ENCODE measurements around the gene TPPP3.
"Not testable (repeated sequence)": the region's sequence is repeated elsewhere in the genome, so short reads cannot be mapped to it uniquely, and the experiment has no call there.

TPPP3 gene

GRCh38 chr16:67389911-67390815 lies 3.1 kb downstream of the TPPP3 start:
- no peak for DNase-seq (ENCODE audit: low read depth)

GRCh38 chr16:67388591-67388990 lies 4.7 kb downstream of the TPPP3 start:
- no peak for DNase-seq (ENCODE audit: low read depth)

- no peak for DNase-seq (ENCODE audit: low read depth)
Observed at GRCh38 chr16:67388191-67388590, 5.1 kb downstream of the TPPP3 start.

- DNase-seq (ENCODE audit: low read depth) = no peak
Observed at GRCh38 chr16:67387479-67388079, 5.7 kb downstream of the TPPP3 start.

GRCh38 chr16:67386861-67387455 lies 6.3 kb downstream of the TPPP3 start:
- DNase-seq (ENCODE audit: low read depth) = no peak

GRCh38 chr16:67384778-67385510 lies 8.4 kb downstream of the TPPP3 start:
- DNase-seq (ENCODE audit: low read depth) = no peak

GRCh38 chr16:67383284-67383683 lies 10.0 kb downstream of the TPPP3 start:
- no peak for DNase-seq (ENCODE audit: low read depth)

- no peak for DNase-seq (ENCODE audit: low read depth)
Observed at GRCh38 chr16:67378642-67379041, 14.7 kb downstream of the TPPP3 start.

GRCh38 chr16:67376012-67376411 lies 17.3 kb downstream of the TPPP3 start:
- not testable (repeated sequence) for DNase-seq (ENCODE audit: low read depth)

GRCh38 chr16:67372664-67373063 lies 20.6 kb downstream of the TPPP3 start:
- no peak for DNase-seq (ENCODE audit: low read depth)

GRCh38 chr16:67370661-67371060 lies 22.6 kb downstream of the TPPP3 start:
- DNase-seq (ENCODE audit: low read depth) = no peak

- DNase-seq (ENCODE audit: low read depth) = no peak
Observed at GRCh38 chr16:67364600-67365235, 28.6 kb downstream of the TPPP3 start.

- DNase-seq (ENCODE audit: low read depth) = no peak
Observed at GRCh38 chr16:67361038-67361437, 32.3 kb downstream of the TPPP3 start.

GRCh38 chr16:67359540-67360269 lies 33.6 kb downstream of the TPPP3 start:
- DNase-seq (ENCODE audit: low read depth) = not testable (repeated sequence)

GRCh38 chr16:67357561-67357960 lies 35.7 kb downstream of the TPPP3 start:
- DNase-seq (ENCODE audit: low read depth) = no peak

- no peak for DNase-seq (ENCODE audit: low read depth)
Observed at GRCh38 chr16:67356396-67356795, 36.9 kb downstream of the TPPP3 start.

- DNase-seq (ENCODE audit: low read depth) = not testable (repeated sequence)
Observed at GRCh38 chr16:67352463-67352862, 40.8 kb downstream of the TPPP3 start.

GRCh38 chr16:67350324-67350723 lies 43.0 kb downstream of the TPPP3 start:
- no peak for DNase-seq (ENCODE audit: low read depth)

- no peak for DNase-seq (ENCODE audit: low read depth)
Observed at GRCh38 chr16:67349172-67349571, 44.1 kb downstream of the TPPP3 start.

- DNase-seq (ENCODE audit: low read depth) = no peak
Observed at GRCh38 chr16:67346341-67346740, 47.0 kb downstream of the TPPP3 start.

GRCh38 chr16:67345401-67345800 lies 47.9 kb downstream of the TPPP3 start:
- DNase-seq (ENCODE audit: low read depth) = no peak
